PFSK-1 (cell line): ENCODE data around the gene MSH6.

Source experiments
- FOXP2 ChIP-seq: optimal IDR thresholded peaks from 2 replicates; pipeline ENCODE3; 2011; ENCODE audit warnings: borderline replicate concordance, control low read depth, inconsistent platforms; ENCODE audit not compliant: insufficient read depth; ENCODE audit errors: extremely low read length, extremely low read depth
- POLR2AphosphoS5 ChIP-seq: IDR thresholded peaks from 2 replicates; pipeline ENCODE4 v1.6.1; 2012; ENCODE audit warnings: low read depth, mild to moderate bottlenecking, control low read depth, low read length, moderate library complexity
- SIN3A ChIP-seq: IDR thresholded peaks from 2 replicates; pipeline ENCODE4 v1.6.1; 2012; ENCODE audit warnings: mild to moderate bottlenecking, low read length, moderate library complexity, borderline replicate concordance; ENCODE audit not compliant: insufficient read depth
- TAF1 ChIP-seq: IDR thresholded peaks from 2 replicates; pipeline ENCODE4 v1.6.1; 2012; ENCODE audit warnings: low read length, control low read depth, borderline replicate concordance; ENCODE audit not compliant: insufficient read depth
- TF ChIP-seq, protein P1 (sequence below), 2 experiments: IDR thresholded peaks; 2 replicates each; pipeline versions ENCODE4 v1.6.1 to v1.8.0; 2011 to 2012; ENCODE audit warnings: low read depth in 2 of 2, low read length in 2 of 2, control low read depth in 1 of 2, inconsistent platforms in 1 of 2, mild to moderate bottlenecking in 1 of 2, moderate library complexity in 1 of 2; ENCODE audit not compliant: insufficient read depth in 1 of 2

The MSH6 gene

DNA sequence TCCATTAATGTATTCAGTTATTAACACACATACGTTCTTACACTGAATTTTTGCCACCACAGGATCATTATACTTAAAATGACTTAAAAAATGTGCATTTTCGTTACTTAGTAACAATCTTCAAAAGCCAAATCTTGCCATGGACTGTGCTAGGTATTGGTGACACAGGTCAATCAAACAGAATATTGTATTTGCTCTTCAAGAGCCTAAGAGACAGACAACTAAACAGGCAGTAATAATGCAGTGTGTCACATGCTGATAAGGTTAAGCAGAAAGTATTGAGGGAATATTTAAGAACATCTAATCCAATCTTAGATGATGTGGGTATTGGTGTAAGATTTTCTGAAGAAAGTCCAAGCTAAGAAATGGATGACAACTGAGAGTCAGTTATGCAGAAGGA is 66.4 kb downstream of the MSH6 start:
- TF ChIP-seq POLR2AphosphoS5 (no peak), FOXP2 (no peak), SIN3A (no peak), TAF1 (no peak)
- TF ChIP-seq, protein P1, sequence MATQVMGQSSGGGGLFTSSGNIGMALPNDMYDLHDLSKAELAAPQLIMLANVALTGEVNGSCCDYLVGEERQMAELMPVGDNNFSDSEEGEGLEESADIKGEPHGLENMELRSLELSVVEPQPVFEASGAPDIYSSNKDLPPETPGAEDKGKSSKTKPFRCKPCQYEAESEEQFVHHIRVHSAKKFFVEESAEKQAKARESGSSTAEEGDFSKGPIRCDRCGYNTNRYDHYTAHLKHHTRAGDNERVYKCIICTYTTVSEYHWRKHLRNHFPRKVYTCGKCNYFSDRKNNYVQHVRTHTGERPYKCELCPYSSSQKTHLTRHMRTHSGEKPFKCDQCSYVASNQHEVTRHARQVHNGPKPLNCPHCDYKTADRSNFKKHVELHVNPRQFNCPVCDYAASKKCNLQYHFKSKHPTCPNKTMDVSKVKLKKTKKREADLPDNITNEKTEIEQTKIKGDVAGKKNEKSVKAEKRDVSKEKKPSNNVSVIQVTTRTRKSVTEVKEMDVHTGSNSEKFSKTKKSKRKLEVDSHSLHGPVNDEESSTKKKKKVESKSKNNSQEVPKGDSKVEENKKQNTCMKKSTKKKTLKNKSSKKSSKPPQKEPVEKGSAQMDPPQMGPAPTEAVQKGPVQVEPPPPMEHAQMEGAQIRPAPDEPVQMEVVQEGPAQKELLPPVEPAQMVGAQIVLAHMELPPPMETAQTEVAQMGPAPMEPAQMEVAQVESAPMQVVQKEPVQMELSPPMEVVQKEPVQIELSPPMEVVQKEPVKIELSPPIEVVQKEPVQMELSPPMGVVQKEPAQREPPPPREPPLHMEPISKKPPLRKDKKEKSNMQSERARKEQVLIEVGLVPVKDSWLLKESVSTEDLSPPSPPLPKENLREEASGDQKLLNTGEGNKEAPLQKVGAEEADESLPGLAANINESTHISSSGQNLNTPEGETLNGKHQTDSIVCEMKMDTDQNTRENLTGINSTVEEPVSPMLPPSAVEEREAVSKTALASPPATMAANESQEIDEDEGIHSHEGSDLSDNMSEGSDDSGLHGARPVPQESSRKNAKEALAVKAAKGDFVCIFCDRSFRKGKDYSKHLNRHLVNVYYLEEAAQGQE (IDR thresholded peaks at IDR 0.05; ENCODE audit: insufficient read depth in 1 of 2, low read depth in 2 of 2, low read length in 2 of 2), result no peak

DNA sequence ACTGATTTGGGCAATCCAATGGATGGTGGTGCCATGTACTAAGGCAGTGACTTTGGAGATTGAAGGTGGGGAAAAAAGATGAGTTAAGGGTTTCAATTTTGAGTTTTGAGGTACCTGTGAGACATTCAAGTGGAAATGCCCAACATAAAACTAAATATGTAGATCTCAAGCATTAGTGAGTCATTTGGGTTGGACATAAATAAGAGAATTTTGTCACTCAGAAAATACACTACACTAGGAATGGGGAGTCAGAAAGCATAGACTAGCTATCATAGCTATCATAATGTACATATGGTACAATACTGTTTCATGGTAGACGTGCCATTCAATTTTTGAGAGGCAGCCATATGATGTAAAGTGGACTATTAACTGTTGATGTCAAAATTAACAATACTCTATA is 67.3 kb downstream of the MSH6 start:
- TF ChIP-seq POLR2AphosphoS5 (no peak), TAF1 (no peak)
